Motor neuron (in vitro differentiated cells): Measurements from ENCODE around the gene PPP1R1B. TPM values are rescaled to one million over a fixed set of nuclear protein-coding genes. Genes with fewer than 3 reads are reported as not detected.

ENCODE experiments used
- ATAC-seq, 8 experiments: fragments of 200-7000 bp; cut with Tn5 transposase; replicated peaks in 6 of 8; 2 replicates each; pipeline ENCODE4 v1.8.0; 2021; ENCODE audit warnings: mild to moderate bottlenecking in 8 of 8, moderate library complexity in 8 of 8
- H3K27ac ChIP-seq, 2 donors: fragments of 250-450 bp; sonication (Bioruptor Pico); 2 replicates each; pipeline ENCODE4 v1.9.0; 2021; ENCODE audit warnings: antibody characterized with exemption in 2 of 2, mild to moderate bottlenecking in 2 of 2, moderate library complexity in 1 of 2
- H3K4me1 ChIP-seq, 2 donors: fragments of 250-450 bp; sonication (Bioruptor Pico); replicated peaks in 1 of 2; 2 replicates each; pipeline ENCODE4 v1.6.1; 2021; ENCODE audit warnings: antibody characterized with exemption in 2 of 2, mild to moderate bottlenecking in 2 of 2, moderate library complexity in 1 of 2
- H3K4me3 ChIP-seq, 5 donors: fragments of 250-450 bp; sonication (Bioruptor Pico); 2 replicates each; pipeline ENCODE4 v1.9.0; 2021; ENCODE audit warnings: antibody characterized with exemption in 5 of 5, mild to moderate bottlenecking in 5 of 5, moderate library complexity in 4 of 5
- WGBS, 10 experiments: fragments of 450-650 bp; shearing (Covaris generic); methylation state at CpG; one replicate each; pipeline ENCODE4 v1.0.0; 2022; 5-methylcytosine and 5-hydroxymethylcytosine counted together
- in situ Hi-C, 9 experiments: fragments of 400-800 bp; cut with MboI; loops; one replicate each; pipeline ENCODE4 v1.15.0; 2021; ENCODE audit warnings: low sequenced_read_pairs in 9 of 9, low pct_unique_long_range_greater_than_20kb in 2 of 9; ENCODE audit not compliant: unreplicated experiment in 9 of 9
- total RNA-seq, 8 experiments: library from RNA; unstranded; fragments of 300-600 nt; gene quantifications; 2 replicates each; pipeline versions ENCODE4 v1.2.3 to v1.2.4, GENCODE V29; 2022

Gene PPP1R1B
- total RNA-seq, 8 experiments from 2014 or later: 0.38 to 7.8 (median 0.91) TPM

GRCh38 chr17:39602533-39603303 lies 24.0 kb upstream of the PPP1R1B start:
- H3K4me3 ChIP-seq: no peak overlapping the region
- WGBS, 10 experiments: 0 to 60% (median 18%) methylated on average over 1 to 3 of the region's 4 CpGs; no CpG with 5 or more reads in 2 of the 10 experiments
- no peak overlapping the region for H3K27ac ChIP-seq
- in situ Hi-C loops: loop anchor here in 1 of 9 experiments (25.0 kb wide), 1 partner anchor 135 kb away; the partner anchor contains the start of genes GRB7 and MIEN1
- peaks cover 5 to 18% of the 10 kb centered on the region in 2 donors for H3K4me1 ChIP-seq
- ATAC-seq: no peak

- 1 to 40% (median 5%) methylated on average over 1 to 12 of the region's 14 CpGs; no CpG with 5 or more reads in 3 of the 10 experiments for WGBS, 10 experiments
- Histone ChIP-seq H3K4me1 (peaks cover 5 to 18% of the 10 kb centered on the region in 2 donors), H3K27ac (no peak overlapping the region), H3K4me3 (no peak overlapping the region)
- in situ Hi-C loops: loop anchor here in 1 of 9 experiments (25.0 kb wide), 1 partner anchor 134 kb away; the partner anchor contains the start of genes GRB7 and MIEN1
- no peak for ATAC-seq
Measured at GRCh38 chr17:39603304-39604016, 23.3 kb upstream of the PPP1R1B start.

GRCh38 chr17:39604911-39605491 lies 21.8 kb upstream of the PPP1R1B start:
- in situ Hi-C loops: loop anchor here in 1 of 9 experiments (25.0 kb wide), 1 partner anchor 132 kb away; the partner anchor contains the start of genes GRB7 and MIEN1
- Histone ChIP-seq H3K4me3 (no peak overlapping the region), H3K27ac (no peak overlapping the region), H3K4me1 (peaks cover 5 to 16% of the 10 kb centered on the region in 2 donors)
- 0 to 28% (median 14%) methylated on average over 1 to 7 of the region's 31 CpGs; no CpG with 5 or more reads in 1 of the 10 experiments for whole genome bisulfite sequencing, 10 experiments
- no peak for ATAC-seq

GRCh38 chr17:39605492-39606433 lies 21.0 kb upstream of the PPP1R1B start:
- WGBS, 10 experiments: 0 to 13% (median 1%) methylated on average over 1 to 13 of the region's 102 CpGs; no CpG with 5 or more reads in 4 of the 10 experiments
- in situ Hi-C loops: loop anchor here in 1 of 9 experiments (25.0 kb wide), 1 partner anchor 132 kb away; the partner anchor contains the start of genes GRB7 and MIEN1
- H3K4me3 ChIP-seq: no peak overlapping the region
- H3K4me1 ChIP-seq: peaks cover 5 to 16% of the 10 kb centered on the region in 2 donors
- no peak overlapping the region for H3K27ac ChIP-seq
- peak in 7 of 8 experiments; percentile 25 to 61 (median 34) for ATAC-seq

- H3K4me1 ChIP-seq: peaks cover 5 to 16% of the 10 kb centered on the region in 2 donors
- H3K27ac ChIP-seq: no peak overlapping the region
- in situ Hi-C loops: loop anchor here in 1 of 9 experiments (25.0 kb wide), 1 partner anchor 131 kb away; the partner anchor contains the start of genes GRB7 and MIEN1
- no peak overlapping the region for H3K4me3 ChIP-seq
- 0% methylated on average over 6 to 17 of the region's 66 CpGs; no CpG with 5 or more reads in 8 of the 10 experiments for WGBS, 10 experiments
- ATAC-seq: peak in 6 of 8 experiments; percentile 28 to 42 (median 35)
Measured at GRCh38 chr17:39606434-39607056, 20.2 kb upstream of the PPP1R1B start.

GRCh38 chr17:39607057-39607850 lies 19.5 kb upstream of the PPP1R1B start:
- no peak overlapping the region for H3K4me3 ChIP-seq
- ATAC-seq: peak in 5 of 8 experiments; percentile 13 to 32 (median 28)
- peaks cover 5 to 16% of the 10 kb centered on the region in 2 donors for H3K4me1 ChIP-seq
- no peak overlapping the region for H3K27ac ChIP-seq
- in situ Hi-C loops: loop anchor here in 1 of 9 experiments (25.0 kb wide), 1 partner anchor 130 kb away; the partner anchor contains the start of genes GRB7 and MIEN1
- 0% methylated on average over 1 to 2 of the region's 40 CpGs; no CpG with 5 or more reads in 8 of the 10 experiments for WGBS, 10 experiments

GRCh38 chr17:39607851-39608130 lies 19.0 kb upstream of the PPP1R1B start, which contains the start of gene NEUROD2:
Gene NEUROD2, minus strand, starts transcription at chr17:39607920. Its CDS starts 1,321 bp downstream, at chr17:39606599.
- 0 to 9% (median 4%) methylated on average over 3 to 18 of the region's 20 CpGs; no CpG with 5 or more reads in 4 of the 10 experiments for WGBS, 10 experiments
- Histone ChIP-seq H3K27ac (no peak within 1 kb of the TSS), H3K4me1 (peaks cover 5 to 16% of the 10 kb centered on the region in 2 donors), H3K4me3 (no peak within 1 kb of the TSS)
- in situ Hi-C loops: loop anchor here in 1 of 9 experiments (25.0 kb wide), 1 partner anchor 130 kb away; the partner anchor contains the start of genes GRB7 and MIEN1
- ATAC-seq: peak in 2 of 8 experiments; percentile 11 to 21

GRCh38 chr17:39608142-39608981 lies 18.4 kb upstream of the PPP1R1B start:
- Histone ChIP-seq H3K4me1 (peaks cover 5 to 16% of the 10 kb centered on the region in 2 donors), H3K4me3 (no peak overlapping the region), H3K27ac (no peak overlapping the region)
- WGBS, 10 experiments: 0 to 17% (median 0%) methylated on average over 2 to 3 of the region's 15 CpGs; no CpG with 5 or more reads in 7 of the 10 experiments
- in situ Hi-C loops: loop anchor here in 1 of 9 experiments (25.0 kb wide), 1 partner anchor 129 kb away; the partner anchor contains the start of genes GRB7 and MIEN1
- ATAC-seq: peak in 5 of 8 experiments; percentile 17 to 62 (median 21)

- WGBS, 10 experiments: 0 to 70% (median 45%) methylated on average over 1 to 3 of the region's 4 CpGs; no CpG with 5 or more reads in 6 of the 10 experiments
Measured at GRCh38 chr17:39609416-39610025, 17.2 kb upstream of the PPP1R1B start.

More at GRCh38 chr17:39609416-39610025, 17.2 kb upstream of the PPP1R1B start:
- H3K27ac ChIP-seq: no peak overlapping the region
- H3K4me1 ChIP-seq: peaks cover 5 to 16% of the 10 kb centered on the region in 2 donors
- ATAC-seq: no peak
- in situ Hi-C loops: loop anchor here in 1 of 9 experiments (25.0 kb wide), 1 partner anchor 128 kb away; the partner anchor contains the start of genes GRB7 and MIEN1
- H3K4me3 ChIP-seq: no peak overlapping the region
